ENCODE data around the gene LMBR1. TPM values are rescaled to one million over a fixed set of nuclear protein-coding genes. Genes with fewer than 3 reads are reported as not detected.
A peak's percentile ranks its signal among the peaks of the same experiment; 100 is the strongest.

Gene LMBR1
- total and polyA plus RNA-seq, 2 of the 13 experiments (the other 11 are each of a cell fraction or from before 2014, with no cell fraction given), result 20.9 to 39.6 TPM

DNA sequence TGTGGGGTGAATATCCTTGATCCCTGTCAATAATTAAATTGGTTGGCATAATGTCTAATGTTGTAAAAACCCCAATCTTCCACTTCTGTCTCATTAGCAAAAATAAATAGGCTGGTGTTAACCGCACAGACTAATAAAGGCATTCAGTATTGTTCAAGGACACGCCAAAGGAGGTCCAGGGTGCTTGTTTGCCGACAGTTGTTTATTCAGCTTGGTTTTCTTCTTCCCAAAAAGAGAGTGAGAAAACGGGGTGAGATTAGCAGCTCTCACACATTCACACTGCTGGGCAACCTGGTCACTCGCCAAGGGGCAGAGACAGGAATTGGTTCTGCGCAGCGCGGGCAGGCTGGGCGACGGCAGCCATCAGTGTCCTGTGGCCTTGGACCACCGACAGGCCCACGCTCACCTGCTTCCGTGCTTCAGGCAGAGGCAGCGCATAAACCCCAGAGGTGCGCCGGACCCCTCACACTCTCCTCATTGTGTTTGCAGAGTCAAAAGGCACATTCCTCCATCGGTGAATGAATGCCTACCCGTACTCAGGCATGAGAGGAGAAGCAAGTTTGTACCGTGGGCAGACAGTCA, 26.2 kb upstream of the LMBR1 start:
- Histone ChIP-seq H3K4me2 (ENCODE audit: low read depth, low read length) (peak overlapping the region; percentile 62), H2AFZ (ENCODE audit: low read length) (no peak overlapping the region), H3K27ac (ENCODE audit: extremely low read length, insufficient read depth, low read length) (no peak overlapping the region), H3K9ac (ENCODE audit: insufficient read depth, low read depth, low read length) (no peak overlapping the region), H3K9me3 (ENCODE audit: low read length) (no peaks in the 10 kb centered on the region), H4K20me1 (ENCODE audit: insufficient read depth, low read length) (no peaks in the 10 kb centered on the region), H3K79me2 (ENCODE audit: insufficient read depth, low read length) (no peaks in the 10 kb centered on the region), H3K36me3 (replicated peaks in 1 of 2; ENCODE audit: control insufficient read depth in 1 of 2, insufficient read depth in 2 of 2, low read length in 2 of 2) (no peaks in the 10 kb centered on the region), H3K27me3 (ENCODE audit: control insufficient read depth in 1 of 2, insufficient read depth in 2 of 2, low read length in 2 of 2) (peaks cover 0 to 14% of the 10 kb centered on the region in 2 experiments; a peak in 2 of 5 replicates), H3K4me3 (replicated peaks in 1 of 3; ENCODE audit: insufficient read depth in 1 of 3, low read depth in 2 of 3, low read length in 3 of 3) (peak overlapping the region in 1 of 3 experiments; percentile 25; a peak in 2 of 6 replicates), H3K4me1 (ENCODE audit: insufficient read depth, low read length) (peaks cover 15% of the 10 kb centered on the region)
- ATAC-seq, result peak; percentile 95
- no peak for FAIRE-seq
- WGBS (ENCODE audit: low lambda C conversion rate), result 27% methylated on average over 13 of the region's 19 CpGs
- ChIA-PET POLR2A (no interaction called here), CTCF (ENCODE audit: low intra/inter-chr PET ratio, low total read pairs) (no interaction called here)
- in situ Hi-C loops (cut with HindIII; ENCODE audit: extremely low pct_ligation_motif_present, low pct_unique_long_range_greater_than_20kb) (no loop called here), intact Hi-C loops (cut with micrococcal nuclease; ENCODE audit: unreplicated experiment) (no loop called here)
- no peak for DNase-seq (ENCODE audit: low spot score)
- BruUV-seq (replicated peaks), result no TSS peak
- TF ChIP-seq PITX1 (CRISPR knock-in tag; IDR thresholded peaks at IDR 0.05), result 0 out of 2 replicates have a peak, but pooled peaks have one; percentile 31
- TF ChIP-seq ZNF383 (CRISPR knock-in tag; IDR thresholded peaks at IDR 0.05; ENCODE audit: borderline replicate concordance), result no peak
- peak; percentile 30; the same call in 1 of the 2 replicates for TF ChIP-seq ZNF292 (CRISPR knock-in tag; IDR thresholded peaks at IDR 0.05; ENCODE audit: borderline replicate concordance, low read depth)
- TF ChIP-seq IKZF4 (CRISPR knock-in tag; IDR thresholded peaks at IDR 0.05; ENCODE audit: borderline replicate concordance, low read depth, not compliant biosample characterization), result no peak
- no peak for TF ChIP-seq ETV6 (CRISPR knock-in tag; conservative IDR thresholded peaks at IDR 0.05)
- peak; percentile 60; the same call in 1 of the 2 replicates for TF ChIP-seq TBX2 (CRISPR knock-in tag; IDR thresholded peaks at IDR 0.05; ENCODE audit: borderline replicate concordance)
- TF ChIP-seq, protein P1, sequence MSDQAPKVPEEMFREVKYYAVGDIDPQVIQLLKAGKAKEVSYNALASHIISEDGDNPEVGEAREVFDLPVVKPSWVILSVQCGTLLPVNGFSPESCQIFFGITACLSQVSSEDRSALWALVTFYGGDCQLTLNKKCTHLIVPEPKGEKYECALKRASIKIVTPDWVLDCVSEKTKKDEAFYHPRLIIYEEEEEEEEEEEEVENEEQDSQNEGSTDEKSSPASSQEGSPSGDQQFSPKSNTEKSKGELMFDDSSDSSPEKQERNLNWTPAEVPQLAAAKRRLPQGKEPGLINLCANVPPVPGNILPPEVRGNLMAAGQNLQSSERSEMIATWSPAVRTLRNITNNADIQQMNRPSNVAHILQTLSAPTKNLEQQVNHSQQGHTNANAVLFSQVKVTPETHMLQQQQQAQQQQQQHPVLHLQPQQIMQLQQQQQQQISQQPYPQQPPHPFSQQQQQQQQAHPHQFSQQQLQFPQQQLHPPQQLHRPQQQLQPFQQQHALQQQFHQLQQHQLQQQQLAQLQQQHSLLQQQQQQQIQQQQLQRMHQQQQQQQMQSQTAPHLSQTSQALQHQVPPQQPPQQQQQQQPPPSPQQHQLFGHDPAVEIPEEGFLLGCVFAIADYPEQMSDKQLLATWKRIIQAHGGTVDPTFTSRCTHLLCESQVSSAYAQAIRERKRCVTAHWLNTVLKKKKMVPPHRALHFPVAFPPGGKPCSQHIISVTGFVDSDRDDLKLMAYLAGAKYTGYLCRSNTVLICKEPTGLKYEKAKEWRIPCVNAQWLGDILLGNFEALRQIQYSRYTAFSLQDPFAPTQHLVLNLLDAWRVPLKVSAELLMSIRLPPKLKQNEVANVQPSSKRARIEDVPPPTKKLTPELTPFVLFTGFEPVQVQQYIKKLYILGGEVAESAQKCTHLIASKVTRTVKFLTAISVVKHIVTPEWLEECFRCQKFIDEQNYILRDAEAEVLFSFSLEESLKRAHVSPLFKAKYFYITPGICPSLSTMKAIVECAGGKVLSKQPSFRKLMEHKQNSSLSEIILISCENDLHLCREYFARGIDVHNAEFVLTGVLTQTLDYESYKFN (CRISPR knock-in tag; conservative IDR thresholded peaks at IDR 0.05), result 0 out of 2 replicates have a peak, but pooled peaks have one; percentile 12
- 0 out of 2 replicates have a peak, but pooled peaks have one; percentile 16 for TF ChIP-seq ZNF788 (CRISPR knock-in tag; IDR thresholded peaks at IDR 0.05; ENCODE audit: borderline replicate concordance)
- peak; percentile 74; the same call in 1 of the 2 replicates for TF ChIP-seq HOXA3 (CRISPR knock-in tag; IDR thresholded peaks at IDR 0.05)
- peak; percentile 44; the same call in 1 of the 2 replicates for TF ChIP-seq ZNF121 (CRISPR knock-in tag; IDR thresholded peaks at IDR 0.05)
- no peak for TF ChIP-seq ZNF136 (CRISPR knock-in tag; IDR thresholded peaks at IDR 0.05; ENCODE audit: low read depth)
- TF ChIP-seq, protein P2, sequence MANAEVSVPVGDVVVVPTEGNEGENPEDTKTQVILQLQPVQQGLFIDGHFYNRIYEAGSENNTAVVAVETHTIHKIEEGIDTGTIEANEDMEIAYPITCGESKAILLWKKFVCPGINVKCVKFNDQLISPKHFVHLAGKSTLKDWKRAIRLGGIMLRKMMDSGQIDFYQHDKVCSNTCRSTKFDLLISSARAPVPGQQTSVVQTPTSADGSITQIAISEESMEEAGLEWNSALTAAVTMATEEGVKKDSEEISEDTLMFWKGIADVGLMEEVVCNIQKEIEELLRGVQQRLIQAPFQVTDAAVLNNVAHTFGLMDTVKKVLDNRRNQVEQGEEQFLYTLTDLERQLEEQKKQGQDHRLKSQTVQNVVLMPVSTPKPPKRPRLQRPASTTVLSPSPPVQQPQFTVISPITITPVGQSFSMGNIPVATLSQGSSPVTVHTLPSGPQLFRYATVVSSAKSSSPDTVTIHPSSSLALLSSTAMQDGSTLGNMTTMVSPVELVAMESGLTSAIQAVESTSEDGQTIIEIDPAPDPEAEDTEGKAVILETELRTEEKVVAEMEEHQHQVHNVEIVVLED (CRISPR knock-in tag; IDR thresholded peaks at IDR 0.05; ENCODE audit: borderline replicate concordance), result no peak
- TF ChIP-seq, protein P3, sequence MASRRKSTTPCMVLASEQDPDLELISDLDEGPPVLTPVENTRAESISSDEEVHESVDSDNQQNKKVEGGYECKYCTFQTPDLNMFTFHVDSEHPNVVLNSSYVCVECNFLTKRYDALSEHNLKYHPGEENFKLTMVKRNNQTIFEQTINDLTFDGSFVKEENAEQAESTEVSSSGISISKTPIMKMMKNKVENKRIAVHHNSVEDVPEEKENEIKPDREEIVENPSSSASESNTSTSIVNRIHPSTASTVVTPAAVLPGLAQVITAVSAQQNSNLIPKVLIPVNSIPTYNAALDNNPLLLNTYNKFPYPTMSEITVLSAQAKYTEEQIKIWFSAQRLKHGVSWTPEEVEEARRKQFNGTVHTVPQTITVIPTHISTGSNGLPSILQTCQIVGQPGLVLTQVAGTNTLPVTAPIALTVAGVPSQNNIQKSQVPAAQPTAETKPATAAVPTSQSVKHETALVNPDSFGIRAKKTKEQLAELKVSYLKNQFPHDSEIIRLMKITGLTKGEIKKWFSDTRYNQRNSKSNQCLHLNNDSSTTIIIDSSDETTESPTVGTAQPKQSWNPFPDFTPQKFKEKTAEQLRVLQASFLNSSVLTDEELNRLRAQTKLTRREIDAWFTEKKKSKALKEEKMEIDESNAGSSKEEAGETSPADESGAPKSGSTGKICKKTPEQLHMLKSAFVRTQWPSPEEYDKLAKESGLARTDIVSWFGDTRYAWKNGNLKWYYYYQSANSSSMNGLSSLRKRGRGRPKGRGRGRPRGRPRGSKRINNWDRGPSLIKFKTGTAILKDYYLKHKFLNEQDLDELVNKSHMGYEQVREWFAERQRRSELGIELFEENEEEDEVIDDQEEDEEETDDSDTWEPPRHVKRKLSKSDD (CRISPR knock-in tag; IDR thresholded peaks at IDR 0.05; ENCODE audit: low read depth), result peak; percentile 75

All from HepG2 (cell line).